ENCODE measurements around the gene ANAPC2. TPM values are rescaled to one million over a fixed set of nuclear protein-coding genes. Genes with fewer than 3 reads are reported as not detected.
A peak's percentile ranks its signal among the peaks of the same experiment; 100 is the strongest.

The ANAPC2 gene
- total RNA-seq, 1 donor from 2014 or later = 25.0 TPM

DNA sequence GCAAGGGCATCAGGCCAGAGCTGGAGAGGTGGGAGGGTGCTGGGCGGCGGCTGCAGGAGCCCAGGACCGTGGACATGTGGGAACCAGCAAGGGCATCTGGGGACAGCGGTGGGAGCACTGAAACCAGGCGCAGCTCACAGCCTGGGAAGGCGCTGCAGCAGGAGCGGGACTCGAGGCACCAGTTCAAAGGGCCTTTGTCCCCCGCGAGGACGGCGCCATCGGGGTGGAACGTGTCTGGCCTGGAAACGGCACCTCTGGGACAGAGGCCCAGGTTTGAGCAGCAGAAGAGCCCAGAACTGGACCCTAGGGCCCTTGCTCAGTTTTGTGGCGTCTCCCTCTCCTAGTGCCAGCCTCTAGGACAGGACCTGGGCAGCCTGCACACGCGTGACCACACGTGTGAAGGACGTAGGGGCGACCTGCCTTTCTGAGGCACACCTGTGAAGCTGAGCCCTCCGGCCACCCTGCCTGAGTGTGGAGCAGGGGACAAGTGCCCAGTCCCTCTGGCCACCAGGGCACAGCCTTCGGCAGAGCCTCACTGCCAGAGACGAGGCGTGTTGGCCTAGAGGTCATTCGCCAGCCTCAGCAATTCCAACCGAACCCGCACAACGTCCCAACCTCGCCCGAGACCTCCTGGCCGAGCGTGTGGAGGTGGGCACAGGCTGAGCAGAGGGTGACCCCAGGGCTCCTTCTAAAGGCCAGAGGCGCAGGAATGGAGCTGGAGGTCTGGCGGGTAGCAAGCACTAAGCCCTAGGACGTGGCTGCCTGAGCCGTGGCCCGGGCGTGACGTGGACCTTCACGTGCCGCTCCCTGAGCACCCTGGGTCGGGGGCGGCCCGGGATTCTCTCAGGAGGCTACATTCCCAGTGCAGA is 14.3 kb downstream of the ANAPC2 start:
- ATAC-seq = no peak

- ATAC-seq = peak; percentile 38
Observed at GRCh38 chr9:137172901-137173795, 15.2 kb downstream of the ANAPC2 start.

DNA sequence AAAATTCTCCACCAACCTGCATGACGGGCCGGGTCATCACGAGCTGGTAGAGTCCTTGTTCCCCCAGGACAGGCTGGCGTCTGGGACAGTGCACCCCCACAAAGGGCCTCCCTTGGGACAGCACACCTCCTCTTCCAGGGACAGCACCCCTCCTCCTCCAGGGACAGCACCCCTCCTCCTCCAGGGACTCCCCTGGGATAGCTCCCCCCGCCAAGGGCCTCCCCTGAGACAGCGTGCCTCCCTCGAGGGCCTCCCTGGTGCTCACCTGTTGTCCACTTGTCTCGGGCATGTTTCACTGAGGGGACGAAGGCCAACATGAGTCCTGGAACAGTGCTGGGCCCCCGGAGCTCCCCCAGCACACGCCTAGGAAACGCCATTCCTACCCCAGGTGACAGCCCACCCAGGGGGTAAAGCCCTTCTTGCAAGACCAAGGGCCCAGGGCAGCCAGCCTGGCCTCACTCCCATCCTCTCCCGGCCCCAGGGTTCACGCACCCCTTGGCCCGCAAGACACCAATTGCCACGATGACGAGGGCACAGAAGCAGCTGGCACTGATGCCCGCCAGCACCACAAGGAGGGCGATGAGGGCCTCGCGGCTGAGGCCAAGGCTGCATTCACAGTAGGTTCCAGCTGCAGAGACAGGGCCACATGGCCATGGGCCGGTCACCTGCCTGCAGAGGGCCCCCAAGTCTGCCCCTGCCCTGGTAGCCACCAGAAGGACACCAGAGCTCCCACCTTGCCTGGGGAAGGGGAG is 17.0 kb downstream of the ANAPC2 start:
- ATAC-seq = no peak

DNA sequence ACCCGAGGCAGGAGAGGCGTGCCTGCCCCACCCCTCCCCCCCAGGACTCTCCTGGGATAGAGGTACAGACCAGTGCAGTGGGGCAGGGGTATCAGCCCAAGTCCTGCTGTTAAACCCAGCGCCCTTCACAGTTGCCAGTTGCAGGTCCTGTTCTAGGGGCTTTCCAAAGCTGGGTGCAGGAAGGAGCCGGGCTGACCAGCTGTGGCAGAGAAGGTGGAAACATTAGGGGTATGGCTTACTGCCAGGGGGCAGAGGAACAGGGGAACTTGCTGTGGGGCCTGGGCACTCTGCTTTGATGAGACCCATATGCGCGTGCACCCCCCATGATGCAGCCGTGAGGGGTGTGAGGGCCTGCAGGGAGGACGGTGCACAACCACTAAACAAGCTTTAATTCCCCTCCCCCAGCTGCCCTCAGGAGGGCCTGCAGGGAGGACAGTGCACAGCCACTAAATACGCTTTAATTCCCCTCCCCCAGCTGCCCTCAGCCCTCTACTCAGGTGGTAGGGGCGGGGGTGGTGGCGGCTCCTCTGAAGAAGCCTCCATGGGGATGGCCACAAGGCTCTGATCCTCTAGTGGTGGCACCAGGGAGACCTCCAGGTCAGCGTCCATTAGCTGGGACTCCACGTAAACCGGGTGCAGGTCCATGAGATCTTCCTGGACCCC is 17.7 kb downstream of the ANAPC2 start:
- no peak for ATAC-seq

GRCh38 chr9:137169896-137170358 is 18.4 kb downstream of the ANAPC2 start, which contains the start of gene LRRC26:
TSS of gene LRRC26 (minus strand) at chr9:137170051. CDS start at chr9:137169943, 108 bp downstream.
- ATAC-seq = no peak

DNA sequence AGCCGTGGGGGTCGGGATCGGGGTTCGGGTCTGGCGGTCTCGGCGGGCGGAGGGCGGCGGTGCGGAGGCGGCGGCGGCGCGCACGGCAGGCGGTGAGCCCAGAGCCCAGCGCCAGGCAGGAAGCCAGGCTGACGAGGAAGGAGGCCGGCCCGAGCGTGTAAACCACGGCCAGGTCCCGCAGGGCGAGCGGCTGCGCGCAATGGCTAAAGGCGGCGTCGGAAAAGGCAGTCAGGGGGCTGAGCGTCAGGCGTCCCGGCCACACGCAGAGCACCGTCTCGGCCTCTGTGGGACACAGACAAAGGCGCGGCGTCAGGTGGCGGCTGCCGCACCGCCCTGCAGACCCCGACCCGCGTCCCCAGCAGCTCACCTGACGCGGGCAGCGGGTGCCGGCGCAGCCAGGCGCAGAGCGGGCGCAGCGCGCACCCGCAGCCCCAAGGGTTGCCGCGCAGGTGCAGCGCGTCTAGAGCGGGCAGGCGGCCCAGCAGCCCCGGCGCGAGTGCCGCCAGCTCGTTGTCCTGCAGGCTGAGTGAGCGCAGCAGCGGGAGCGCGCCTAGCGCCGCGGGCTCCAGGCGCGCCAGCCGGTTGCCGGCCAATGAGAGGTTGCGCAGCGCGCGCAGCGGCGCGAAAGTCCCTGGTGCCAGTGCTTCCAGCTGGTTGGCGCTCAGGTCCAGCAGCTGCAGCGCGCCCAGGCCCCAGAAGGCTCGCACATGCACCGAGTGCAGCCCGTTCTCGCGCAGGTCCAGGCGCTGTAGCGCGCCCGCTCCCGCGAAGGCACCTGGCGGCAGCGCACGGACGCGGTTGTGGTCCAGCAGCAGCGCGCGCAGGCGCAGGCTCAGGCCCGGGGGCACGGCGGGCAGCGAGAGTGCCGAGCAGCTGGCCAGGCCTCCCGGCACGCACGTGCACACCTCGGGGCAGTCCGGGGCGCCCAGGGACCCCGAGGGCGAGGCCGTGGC is 19.2 kb downstream of the ANAPC2 start:
- peak; percentile 40 for ATAC-seq

- ATAC-seq = no peak
Observed at GRCh38 chr9:137168573-137168903, 19.8 kb downstream of the ANAPC2 start.

DNA sequence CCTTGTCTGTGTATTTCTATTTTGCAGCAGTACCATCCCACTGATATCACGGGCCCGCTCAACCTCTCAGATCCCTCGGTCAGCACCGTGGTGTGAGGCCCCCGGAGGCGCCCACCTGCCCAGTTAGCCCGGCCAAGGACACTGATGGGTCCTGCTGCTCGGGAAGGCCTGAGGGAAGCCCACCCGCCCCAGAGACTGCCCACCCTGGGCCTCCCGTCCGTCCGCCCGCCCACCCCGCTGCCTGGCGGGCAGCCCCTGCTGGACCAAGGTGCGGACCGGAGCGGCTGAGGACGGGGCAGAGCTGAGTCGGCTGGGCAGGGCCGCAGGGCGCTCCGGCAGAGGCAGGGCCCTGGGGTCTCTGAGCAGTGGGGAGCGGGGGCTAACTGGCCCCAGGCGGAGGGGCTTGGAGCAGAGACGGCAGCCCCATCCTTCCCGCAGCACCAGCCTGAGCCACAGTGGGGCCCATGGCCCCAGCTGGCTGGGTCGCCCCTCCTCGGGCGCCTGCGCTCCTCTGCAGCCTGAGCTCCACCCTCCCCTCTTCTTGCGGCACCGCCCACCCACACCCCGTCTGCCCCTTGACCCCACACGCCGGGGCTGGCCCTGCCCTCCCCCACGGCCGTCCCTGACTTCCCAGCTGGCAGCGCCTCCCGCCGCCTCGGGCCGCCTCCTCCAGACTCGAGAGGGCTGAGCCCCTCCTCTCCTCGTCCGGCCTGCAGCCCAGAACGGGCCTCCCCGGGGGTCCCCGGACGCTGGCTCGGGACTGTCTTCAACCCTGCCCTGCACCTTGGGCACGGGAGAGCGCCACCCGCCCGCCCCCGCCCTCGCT is 20.4 kb downstream of the ANAPC2 start:
- ATAC-seq = peak; percentile 5

- no peak for ATAC-seq
Observed at GRCh38 chr9:137167277-137167746, 21.0 kb downstream of the ANAPC2 start.

DNA sequence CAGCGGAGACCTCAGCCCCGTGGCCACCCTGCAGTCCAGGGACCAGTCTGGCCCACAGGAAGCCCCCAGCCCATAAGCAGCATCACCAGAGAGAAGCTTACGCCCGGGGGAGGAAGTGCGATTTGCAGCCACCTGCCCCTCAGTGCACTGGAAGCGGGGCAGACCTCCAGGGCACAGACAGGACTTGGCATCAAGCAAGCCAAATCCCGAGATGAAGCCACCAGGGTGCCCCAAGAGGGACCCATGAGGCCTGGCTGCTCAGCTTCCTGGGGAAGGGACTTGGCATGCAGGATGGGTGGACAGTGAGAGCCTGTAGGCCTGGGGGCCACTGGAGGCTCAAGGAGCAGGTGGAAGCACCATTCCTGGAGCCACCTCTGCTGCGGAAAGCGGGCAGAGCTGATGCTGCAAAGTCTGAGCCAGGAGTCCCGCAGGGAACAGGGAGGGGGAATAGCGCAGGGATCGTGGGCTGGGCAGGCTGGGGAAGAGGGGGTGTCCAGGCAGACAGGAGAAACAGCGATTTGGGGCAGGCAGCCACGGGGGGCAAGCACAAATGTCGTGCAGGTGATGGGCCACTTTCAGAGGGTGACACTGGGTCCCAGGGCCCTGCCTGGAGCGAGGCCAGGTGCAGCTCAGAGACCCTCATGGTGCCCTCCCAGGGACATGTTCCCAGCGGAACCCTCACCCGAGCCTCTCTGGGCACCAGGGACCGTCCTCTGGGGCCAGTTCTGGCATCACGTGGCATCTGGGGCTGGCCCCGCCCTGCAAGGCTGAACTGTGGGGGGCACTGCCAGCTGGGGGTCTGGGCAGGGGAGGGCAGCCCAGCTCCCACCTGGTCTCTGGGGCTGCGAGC is 21.8 kb downstream of the ANAPC2 start:
- no peak for ATAC-seq

GRCh38 chr9:137165250-137165836 is 23.0 kb downstream of the ANAPC2 start:
- no peak for ATAC-seq

DNA sequence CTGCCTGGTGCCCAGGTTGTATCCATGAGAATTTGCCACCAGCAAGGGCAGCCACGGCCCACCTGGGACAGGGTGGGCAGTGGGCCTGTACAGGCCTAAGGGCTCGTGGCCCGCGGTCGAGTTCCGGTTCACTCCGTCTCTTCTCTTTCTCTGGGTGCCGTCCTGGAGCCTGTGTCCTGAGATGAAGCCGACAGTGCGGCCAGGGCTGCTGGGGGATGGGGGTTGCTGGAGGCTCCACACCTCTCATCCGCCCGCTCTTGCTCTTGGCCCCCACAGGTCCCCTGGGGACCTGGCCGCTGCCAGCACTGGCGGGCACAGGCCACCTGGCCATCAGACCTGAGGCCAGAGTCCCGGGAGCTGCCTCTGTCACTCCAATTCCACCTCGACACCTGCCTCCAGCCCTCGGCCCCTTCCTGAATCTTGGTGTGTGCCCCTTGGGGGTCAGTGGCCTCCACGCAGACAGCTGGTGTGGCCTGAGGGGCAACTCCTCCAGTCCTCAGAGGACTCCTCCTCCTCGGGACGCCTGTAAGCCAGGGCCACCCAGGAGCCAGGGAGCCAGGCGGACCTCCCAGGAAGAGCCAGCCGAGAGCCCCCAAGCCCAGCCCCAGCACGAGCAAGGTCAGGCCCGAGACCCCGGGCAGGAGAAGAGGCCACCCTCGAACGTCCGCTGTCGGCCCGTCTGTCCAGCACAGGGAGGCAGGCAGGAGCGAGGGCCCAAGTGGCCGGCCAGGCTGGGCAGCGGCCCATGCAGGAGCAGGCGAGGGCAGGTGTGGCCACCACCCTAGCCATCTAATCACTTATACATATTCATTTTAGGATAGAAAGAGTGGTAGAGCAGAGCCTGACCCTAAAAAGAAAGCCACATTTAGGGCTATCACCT is 23.8 kb downstream of the ANAPC2 start:
- no peak for ATAC-seq

GRCh38 chr9:137163805-137164204 is 24.6 kb downstream of the ANAPC2 start:
- no peak for ATAC-seq

- ATAC-seq = no peak
Observed at GRCh38 chr9:137163365-137163715, 25.0 kb downstream of the ANAPC2 start.

DNA sequence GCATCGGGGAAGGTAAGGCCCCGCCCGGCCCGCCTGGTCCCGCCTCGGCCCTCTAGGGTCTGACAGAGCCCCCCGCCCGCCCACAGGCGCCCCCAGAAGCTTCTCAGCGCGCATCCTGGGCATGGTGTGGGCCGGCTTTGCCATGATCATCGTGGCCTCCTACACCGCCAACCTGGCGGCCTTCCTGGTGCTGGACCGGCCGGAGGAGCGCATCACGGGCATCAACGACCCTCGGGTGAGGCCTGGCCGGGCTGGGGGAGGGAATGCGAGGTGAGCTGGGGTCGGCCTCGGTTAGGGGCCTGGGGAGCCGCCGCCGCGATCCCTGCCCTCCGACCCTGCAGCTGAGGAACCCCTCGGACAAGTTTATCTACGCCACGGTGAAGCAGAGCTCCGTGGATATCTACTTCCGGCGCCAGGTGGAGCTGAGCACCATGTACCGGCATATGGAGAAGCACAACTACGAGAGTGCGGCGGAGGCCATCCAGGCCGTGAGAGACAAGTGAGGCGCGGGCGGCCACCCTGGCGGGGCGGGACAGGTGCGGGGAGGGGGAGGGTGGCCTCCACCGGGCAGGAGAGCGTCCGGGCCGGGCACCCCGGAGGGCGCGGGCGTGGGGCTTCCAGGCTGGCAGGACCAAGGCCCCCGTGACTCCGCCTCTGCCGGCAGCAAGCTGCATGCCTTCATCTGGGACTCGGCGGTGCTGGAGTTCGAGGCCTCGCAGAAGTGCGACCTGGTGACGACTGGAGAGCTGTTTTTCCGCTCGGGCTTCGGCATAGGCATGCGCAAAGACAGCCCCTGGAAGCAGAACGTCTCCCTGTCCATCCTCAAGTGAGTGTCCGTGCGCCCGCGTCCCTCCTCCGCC is 25.6 kb downstream of the ANAPC2 start:
- peak; percentile 32 for ATAC-seq

Measured in esophagus mucosa (tissue), 1 donor.